Mucosa of descending colon (tissue), 3 donors: ENCODE data around the gene ZP3. TPM values are rescaled to one million over a fixed set of nuclear protein-coding genes. Genes with fewer than 3 reads are reported as not detected.
A peak's percentile ranks its signal among the peaks of the same experiment; 100 is the strongest.
"Not testable (repeated sequence)": the region's sequence is repeated elsewhere in the genome, so short reads cannot be mapped to it uniquely, and the experiment has no call there.

Experiments
- ATAC-seq: fragments of 200-7000 bp; cut with Tn5 transposase; one replicate; pipeline ENCODE4 v1.9.1; 2020; ENCODE audit warnings: mild to moderate bottlenecking, moderate library complexity
- DNase-seq, 3 donors: peaks; one replicate each; pipeline ENCODE4 v3.0.0-alpha.2; 2020
- H3K36me3 ChIP-seq: fragments of 200-600 bp; one replicate; pipeline ENCODE4 v1.8.0; 2021; ENCODE audit warnings: low read depth, mild to moderate bottlenecking
- H3K4me1 ChIP-seq: fragments of 200-600 bp; one replicate; pipeline ENCODE4 v1.8.0; 2021; ENCODE audit warnings: low read depth, mild to moderate bottlenecking
- H3K4me3 ChIP-seq: fragments of 200-600 bp; one replicate; pipeline ENCODE4 v1.8.0; 2021; ENCODE audit warnings: mild to moderate bottlenecking
- H3K9me3 ChIP-seq: fragments of 200-600 bp; one replicate; pipeline ENCODE4 v1.8.0; 2021; ENCODE audit warnings: mild to moderate bottlenecking
- CTCF ChIP-seq: fragments of 200-600 bp; IDR thresholded peaks from one replicate; pipeline ENCODE4 v1.8.0; 2022; ENCODE audit warnings: antibody characterized with exemption, mild to moderate bottlenecking
- intact Hi-C, 2 donors: fragments of 100-400 bp; cut with DNase I in 1 of 2; cut with micrococcal nuclease in 1 of 2; formaldehyde crosslinking; loops; one replicate each; pipeline versions ENCODE4 v1.11.0 to v1.11.1; 2022; cut with DNase I, micrococcal nuclease
- total RNA-seq, 3 donors: library from RNA; stranded (reverse); fragmentation: NEBNext Ultra II Directional in 2 of 3; extraction: Animal tissue kit (Norgen Biotek cat#: 25700) in 2 of 3; gene quantifications; one replicate each; pipeline versions ENCODE4 v1.2.1 to v1.2.4, GENCODE V29; 2021 to 2023
- donor health status: DM: no; HTN: no; CAD: no; lungs with moderate emphysema.
- donor health status: DM: no; HTN: no; CAD: no.
- donor health status: DM: no; HTN: yes; CAD: no.

Gene ZP3
- total RNA-seq, 3 donors from 2014 or later: 4.4 to 16.1 (median 10.8) TPM

GRCh38 chr7:76428868-76429805, 4.4 kb downstream of the ZP3 start:
- Histone ChIP-seq H3K9me3 (no peaks in the 10 kb centered on the region), H3K4me1 (no peaks in the 10 kb centered on the region), H3K36me3 (no peaks in the 10 kb centered on the region), H3K4me3 (no peak overlapping the region)
- ATAC-seq: peak; percentile 32
- DNase-seq: no peak
- intact Hi-C loops: no loop called here
- TF ChIP-seq CTCF: no peak

GRCh38 chr7:76430211-76430610, 5.5 kb downstream of the ZP3 start:
- no peaks in the 10 kb centered on the region for H3K36me3 ChIP-seq
- intact Hi-C loops: no loop called here
- no peaks in the 10 kb centered on the region for H3K9me3 ChIP-seq
- no peak overlapping the region for H3K4me3 ChIP-seq
- no peaks in the 10 kb centered on the region for H3K4me1 ChIP-seq
- DNase-seq: no peak
- ATAC-seq: no peak
- no peak for TF ChIP-seq CTCF

- intact Hi-C loops: no loop called here
- DNase-seq: no peak
- Histone ChIP-seq H3K36me3 (no peaks in the 10 kb centered on the region), H3K9me3 (no peaks in the 10 kb centered on the region), H3K4me1 (no peaks in the 10 kb centered on the region), H3K4me3 (no peak overlapping the region)
- TF ChIP-seq CTCF: no peak
- no peak for ATAC-seq
Measured at GRCh38 chr7:76430836-76431235, 6.1 kb downstream of the ZP3 start.

GRCh38 chr7:76437873-76438272, 13.1 kb downstream of the ZP3 start:
- peak; percentile 59 to 88 (median 62) for DNase-seq
- H3K9me3 ChIP-seq, H3K4me3 ChIP-seq, H3K36me3 ChIP-seq, intact Hi-C loops, H3K4me1 ChIP-seq: not testable (repeated sequence)
- peak; percentile 19 for TF ChIP-seq CTCF
- ATAC-seq: peak; percentile 87

GRCh38 chr7:76439120-76439888, 14.6 kb downstream of the ZP3 start:
- H3K4me1 ChIP-seq, DNase-seq, intact Hi-C loops, H3K9me3 ChIP-seq, H3K4me3 ChIP-seq, H3K36me3 ChIP-seq: not testable (repeated sequence)
- peak; percentile 15 for ATAC-seq

GRCh38 chr7:76440404-76440803, 15.7 kb downstream of the ZP3 start:
- H3K9me3 ChIP-seq, ATAC-seq, H3K36me3 ChIP-seq, H3K4me1 ChIP-seq, H3K4me3 ChIP-seq, intact Hi-C loops, DNase-seq: not testable (repeated sequence)

- H3K4me3 ChIP-seq, intact Hi-C loops, H3K4me1 ChIP-seq, H3K36me3 ChIP-seq, DNase-seq, H3K9me3 ChIP-seq: not testable (repeated sequence)
- peak; percentile 69 for ATAC-seq
Measured at GRCh38 chr7:76441792-76442191, 17.0 kb downstream of the ZP3 start.

GRCh38 chr7:76442664-76443446, 18.1 kb downstream of the ZP3 start:
- H3K4me1 ChIP-seq, DNase-seq, H3K4me3 ChIP-seq, ATAC-seq, intact Hi-C loops, H3K9me3 ChIP-seq, H3K36me3 ChIP-seq: not testable (repeated sequence)

- H3K36me3 ChIP-seq, intact Hi-C loops, H3K4me3 ChIP-seq, DNase-seq, H3K4me1 ChIP-seq, H3K9me3 ChIP-seq: not testable (repeated sequence)
- ATAC-seq: peak; percentile 50
Measured at GRCh38 chr7:76443846-76444245, 19.1 kb downstream of the ZP3 start.
